ENCODE data around the gene ADAMTS14.
"Not testable (repeated sequence)": the region's sequence is repeated elsewhere in the genome, so short reads cannot be mapped to it uniquely, and the experiment has no call there.

Gene ADAMTS14

DNA sequence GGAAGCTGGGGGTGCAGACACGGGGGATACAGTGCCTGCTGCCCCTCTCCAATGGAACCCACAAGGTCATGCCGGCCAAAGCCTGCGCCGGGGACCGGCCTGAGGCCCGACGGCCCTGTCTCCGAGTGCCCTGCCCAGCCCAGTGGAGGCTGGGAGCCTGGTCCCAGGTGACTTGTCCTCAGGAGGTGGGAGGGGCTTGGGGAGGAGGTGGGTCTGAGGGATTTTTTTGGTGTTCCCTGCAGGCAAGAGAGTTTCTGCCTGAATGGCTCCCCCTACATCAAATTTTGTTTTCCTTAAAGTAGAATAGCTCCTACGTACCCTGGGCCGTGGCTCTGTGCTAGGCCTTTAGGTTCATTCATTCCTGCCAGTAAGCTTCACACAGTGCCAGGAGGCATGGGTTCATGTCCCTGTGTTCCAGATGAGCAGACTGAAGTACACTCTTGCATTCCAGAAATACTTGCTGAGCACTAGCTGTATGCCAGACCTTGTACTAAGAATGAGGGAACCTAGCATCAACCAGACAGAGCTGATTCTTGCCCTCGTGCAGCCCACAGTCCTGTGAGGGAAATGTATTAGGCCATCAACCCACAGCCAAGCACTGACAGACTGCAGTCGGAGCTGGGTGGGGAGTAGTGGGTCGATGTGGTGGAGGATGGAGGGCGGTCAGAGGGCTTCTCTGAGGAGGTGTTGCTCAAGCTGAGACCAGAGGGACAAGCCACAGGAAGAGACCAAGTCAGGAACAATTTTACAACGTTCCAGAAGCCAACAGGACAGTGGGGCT is 81.7 kb downstream of the ADAMTS14 start:
- DNase-seq = no peak

DNA sequence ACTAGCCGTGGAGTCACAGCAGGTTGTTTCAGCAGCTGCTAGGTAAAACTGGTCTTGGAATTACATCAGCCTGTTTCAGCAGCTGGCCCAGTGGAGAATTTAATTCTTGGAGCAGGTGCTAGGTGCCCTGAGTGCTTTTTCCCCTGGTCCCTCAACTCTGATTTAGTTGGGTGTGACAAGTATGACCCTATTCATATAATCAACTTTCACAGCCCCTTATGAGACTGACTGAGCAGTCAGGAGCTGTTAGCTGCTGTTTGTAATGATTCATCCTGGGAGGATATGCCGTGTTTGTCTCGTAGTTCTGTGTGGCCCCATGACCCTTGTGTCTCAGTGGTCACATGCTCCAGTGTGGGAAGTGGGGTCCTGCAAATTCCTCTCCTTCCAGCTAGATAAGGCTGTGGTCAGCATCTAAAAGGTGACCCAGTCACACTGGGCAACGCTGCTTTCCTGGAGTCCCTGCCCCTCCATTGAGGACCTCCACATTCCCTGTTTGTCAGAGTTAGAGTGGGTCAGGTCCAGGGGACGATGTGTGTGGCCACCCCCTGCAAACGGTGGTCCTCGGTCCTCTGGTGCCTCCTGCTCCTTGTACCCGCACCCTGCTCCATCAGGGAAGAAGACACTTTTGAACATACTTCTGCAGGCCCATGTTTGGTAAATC is 84.5 kb downstream of the ADAMTS14 start:
- no peak for DNase-seq

DNA sequence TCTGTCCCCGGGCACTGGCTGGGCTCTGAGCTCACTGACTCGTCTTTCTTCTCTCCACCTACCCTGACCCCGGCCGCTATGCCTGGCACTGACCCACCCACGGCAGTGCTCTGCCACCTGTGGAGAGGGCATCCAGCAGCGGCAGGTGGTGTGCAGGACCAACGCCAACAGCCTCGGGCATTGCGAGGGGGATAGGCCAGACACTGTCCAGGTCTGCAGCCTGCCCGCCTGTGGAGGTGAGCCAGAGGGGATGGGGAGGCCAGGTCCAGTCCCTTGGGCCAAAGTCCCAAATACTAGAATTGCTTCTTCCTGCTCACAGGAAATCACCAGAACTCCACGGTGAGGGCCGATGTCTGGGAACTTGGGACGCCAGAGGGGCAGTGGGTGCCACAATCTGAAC is 85.5 kb downstream of the ADAMTS14 start:
- DNase-seq = no peak

DNA sequence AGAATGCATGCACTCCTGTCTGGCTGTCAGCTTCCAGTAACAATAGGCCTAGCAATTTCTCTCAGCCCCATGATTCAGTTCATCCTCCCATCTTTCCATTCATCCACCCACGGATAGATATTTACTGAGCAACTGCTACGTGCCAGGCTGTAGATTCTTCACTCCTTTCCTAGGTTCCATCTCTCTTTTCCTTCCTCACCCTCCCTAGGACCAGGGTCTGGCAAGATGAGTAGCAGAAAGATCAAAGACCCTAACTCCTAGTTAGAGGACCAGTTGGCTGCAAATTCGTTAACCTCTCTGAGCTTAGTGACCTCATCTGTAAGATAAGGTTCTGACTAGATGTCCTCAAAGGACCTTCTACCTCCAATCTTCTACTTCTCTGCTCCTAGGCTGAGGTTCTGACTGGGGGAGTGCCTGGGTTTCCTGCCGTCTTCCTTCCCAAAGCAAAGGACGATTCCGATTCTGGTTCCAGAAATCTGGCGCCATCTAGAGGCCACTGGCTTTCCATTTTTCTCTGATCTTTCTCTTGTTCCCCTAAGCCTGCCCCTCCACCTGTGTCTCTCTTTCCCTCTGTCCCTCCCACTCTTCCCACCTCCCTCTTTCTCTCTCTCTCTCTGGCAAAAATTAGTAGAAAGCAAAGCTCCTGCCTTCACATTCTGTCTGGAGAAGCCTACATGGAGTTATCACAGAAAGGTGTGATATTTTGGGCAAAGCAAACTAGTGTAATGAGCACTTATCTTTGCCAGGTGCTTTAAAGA is 86.6 kb downstream of the ADAMTS14 start:
- DNase-seq = peak; percentile 35

DNA sequence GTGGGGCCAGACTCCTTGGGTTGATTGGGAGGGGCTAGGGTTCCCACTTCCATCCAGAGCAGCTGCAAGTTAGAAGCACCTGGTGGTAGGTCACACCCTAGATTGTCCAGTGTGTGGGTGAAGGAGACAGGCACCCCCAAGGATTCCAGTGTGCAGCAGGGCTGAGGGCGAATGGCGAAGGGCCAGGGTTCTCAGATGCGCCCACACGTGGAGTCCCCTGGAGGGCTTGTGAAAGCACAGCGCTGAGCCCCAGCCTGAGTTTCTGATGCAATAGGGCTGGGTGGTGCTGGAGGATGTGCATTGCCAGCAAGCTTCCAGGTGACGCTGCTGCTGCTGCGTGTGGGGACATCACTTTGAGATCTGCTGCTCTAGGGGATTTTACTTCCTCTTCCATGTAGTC is 87.5 kb downstream of the ADAMTS14 start:
- no peak for DNase-seq

DNA sequence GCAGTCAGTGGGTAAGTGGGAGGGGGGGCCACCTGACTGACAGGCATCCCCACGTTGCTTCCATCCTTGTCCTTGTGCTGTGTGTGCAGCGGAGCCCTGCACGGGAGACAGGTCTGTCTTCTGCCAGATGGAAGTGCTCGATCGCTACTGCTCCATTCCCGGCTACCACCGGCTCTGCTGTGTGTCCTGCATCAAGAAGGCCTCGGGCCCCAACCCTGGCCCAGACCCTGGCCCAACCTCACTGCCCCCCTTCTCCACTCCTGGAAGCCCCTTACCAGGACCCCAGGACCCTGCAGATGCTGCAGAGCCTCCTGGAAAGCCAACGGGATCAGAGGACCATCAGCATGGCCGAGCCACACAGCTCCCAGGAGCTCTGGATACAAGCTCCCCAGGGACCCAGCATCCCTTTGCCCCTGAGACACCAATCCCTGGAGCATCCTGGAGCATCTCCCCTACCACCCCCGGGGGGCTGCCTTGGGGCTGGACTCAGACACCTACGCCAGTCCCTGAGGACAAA is 88.0 kb downstream of the ADAMTS14 start:
- no peak for DNase-seq

DNA sequence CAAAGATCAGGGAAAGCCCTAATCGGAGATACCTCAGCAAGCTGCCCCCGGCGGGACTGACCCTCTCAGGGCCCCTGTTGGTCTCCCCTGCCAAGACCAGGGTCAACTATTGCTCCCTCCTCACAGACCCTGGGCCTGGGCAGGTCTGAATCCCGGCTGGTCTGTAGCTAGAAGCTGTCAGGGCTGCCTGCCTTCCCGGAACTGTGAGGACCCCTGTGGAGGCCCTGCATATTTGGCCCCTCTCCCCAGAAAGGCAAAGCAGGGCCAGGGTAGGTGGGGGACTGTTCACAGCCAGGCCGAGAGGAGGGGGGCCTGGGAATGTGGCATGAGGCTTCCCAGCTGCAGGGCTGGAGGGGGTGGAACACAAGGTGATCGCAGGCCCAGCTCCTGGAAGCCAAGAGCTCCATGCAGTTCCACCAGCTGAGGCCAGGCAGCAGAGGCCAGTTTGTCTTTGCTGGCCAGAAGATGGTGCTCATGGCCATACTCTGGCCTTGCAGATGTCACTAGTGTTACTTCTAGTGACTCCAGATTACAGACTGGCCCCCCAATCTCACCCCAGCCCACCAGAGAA is 88.8 kb downstream of the ADAMTS14 start:
- no peak for DNase-seq

DNA sequence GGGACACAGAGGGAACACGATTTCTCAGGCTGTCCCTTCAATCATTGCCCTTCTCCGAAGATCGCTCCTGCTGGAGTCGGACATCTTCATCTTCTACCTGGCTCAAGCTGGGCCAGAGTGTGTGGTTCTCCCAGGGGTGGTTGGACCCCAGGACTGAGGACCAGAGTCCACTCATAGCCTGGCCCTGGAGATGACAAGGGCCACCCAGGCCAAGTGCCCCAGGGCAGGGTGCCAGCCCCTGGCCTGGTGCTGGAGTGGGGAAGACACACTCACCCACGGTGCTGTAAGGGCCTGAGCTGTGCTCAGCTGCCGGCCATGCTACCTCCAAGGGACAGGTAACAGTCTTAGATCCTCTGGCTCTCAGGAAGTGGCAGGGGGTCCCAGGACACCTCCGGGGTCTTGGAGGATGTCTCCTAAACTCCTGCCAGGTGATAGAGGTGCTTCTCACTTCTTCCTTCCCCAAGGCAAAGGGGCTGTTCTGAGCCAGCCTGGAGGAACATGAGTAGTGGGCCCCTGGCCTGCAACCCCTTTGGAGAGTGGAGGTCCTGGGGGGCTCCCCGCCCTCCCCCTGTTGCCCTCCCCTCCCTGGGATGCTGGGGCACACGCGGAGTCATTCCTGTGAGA is 89.5 kb downstream of the ADAMTS14 start:
- DNase-seq = no peak

DNA sequence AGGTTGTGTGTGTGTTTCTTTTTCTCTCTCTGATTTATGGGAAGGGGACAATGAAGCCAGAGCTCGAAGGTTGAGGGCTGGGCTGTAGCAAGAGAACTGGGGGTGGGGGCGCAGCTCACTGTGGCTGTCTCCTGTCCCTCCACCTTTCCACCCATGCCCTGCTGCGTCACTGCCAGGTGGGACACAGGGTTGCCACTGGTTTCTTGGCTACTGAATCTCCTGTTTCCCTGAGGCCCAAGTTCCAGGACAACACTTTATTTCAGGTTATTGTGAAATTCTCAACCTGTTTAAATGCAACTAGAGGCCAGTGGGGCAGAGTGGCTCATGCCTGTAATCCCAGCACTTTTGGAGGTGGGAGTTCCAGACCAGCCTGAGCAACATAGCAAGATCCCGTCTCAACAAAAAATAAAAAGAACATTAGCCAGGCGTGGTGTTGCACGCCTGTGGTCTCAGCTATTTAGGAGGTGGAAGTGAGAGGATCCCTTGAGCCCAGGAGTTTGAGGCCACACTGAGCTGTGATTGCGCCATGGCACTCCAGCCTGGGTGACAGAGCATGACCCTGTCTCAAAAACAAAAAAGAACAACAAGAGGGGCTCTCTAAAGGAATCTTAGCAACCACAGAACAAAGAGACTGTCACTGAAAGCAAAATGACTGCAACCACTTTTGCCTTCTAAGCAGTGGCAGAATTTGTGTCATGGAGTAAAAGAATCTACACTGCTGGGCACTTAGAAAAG is 90.3 kb downstream of the ADAMTS14 start:
- DNase-seq = no peak

DNA sequence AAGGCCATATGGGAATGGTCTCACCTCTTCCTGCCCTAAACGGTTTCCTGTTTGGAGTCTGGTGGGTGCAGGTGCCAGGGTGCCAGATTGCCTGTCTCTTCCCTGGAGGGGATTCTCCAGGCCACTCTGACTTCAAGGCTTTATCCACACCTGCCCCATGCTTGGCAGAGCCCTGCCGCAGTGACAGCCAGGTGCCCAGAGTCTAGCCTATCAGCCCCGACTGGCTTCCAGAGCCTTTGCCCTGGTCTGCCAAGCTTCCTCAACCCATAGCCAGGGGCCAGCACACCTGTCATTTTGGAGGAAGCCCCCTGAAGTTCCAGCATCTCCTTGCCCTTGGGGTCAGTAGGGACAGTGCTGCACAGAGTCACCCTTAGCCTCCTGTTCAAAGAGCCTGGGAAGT is 91.3 kb downstream of the ADAMTS14 start:
- no peak for DNase-seq

DNA sequence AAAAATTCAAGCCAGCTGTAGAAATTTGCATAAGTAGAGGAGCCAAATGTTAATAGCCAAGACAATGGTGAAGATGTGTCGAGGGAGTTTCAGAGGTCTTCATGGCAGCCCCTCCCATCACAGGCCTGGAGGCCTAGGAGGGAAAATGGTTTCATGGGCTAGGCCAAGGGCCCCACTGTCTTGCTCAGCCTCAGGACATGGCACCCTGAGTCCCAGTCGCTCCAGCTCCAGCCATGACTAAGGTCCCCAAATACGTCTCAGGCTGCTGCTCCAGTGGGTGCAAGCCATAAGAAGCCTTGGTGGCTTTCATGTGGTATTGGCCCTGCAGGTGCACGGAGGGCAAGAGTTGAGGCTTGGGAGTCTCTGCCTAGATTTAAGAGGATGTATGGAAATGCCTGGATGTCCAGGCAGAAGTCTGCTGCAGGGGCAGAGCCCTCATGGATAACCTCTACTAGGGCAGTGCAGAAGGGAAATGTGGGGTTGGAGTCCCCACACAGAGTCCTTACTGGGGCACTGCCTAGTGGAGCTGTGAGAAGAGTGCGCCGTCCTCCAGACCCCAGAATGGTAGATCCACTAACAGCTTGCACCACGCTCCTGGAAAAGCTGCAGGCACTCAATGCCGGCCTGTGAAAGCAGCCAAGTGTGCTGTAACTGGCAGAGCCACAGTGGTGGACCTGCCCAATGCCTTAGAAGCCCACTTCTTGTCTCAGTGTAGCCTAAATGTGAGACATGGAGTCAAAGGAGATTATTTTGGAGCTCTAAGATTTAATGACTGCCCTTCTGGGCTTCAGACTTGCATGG is 93.7 kb downstream of the ADAMTS14 start:
- no peak for DNase-seq

DNA sequence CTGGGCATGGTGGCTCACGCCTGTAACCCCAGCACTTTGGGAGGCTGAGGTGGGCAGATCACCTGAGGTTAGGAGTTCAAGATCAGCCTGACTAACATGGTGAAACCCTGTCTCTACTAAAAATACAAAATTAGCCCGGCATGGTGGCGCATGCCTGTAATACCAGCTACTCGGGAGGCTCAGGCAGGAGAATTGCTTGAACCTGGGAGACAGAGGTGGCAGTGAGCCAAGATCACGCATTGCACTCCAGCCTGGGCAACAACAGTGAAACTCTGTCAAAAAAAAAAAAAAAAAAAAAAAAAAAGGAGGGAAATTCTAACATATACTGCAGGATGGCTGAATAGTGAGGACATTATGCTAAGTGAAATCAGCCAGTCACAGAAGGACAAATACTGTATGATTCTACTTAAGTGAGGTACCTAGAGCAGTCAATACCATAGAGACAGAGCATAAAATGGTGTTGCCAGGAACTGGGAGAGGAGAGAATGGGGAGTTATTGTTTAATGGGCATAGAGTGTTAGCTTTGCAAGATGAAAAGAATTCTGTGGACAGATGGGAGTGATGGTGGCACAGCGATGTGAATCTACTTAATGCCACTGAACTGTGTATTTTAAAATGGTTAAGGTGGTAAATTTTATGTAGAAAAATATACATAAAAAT is 95.8 kb downstream of the ADAMTS14 start:
- DNase-seq = not testable (repeated sequence)

DNA sequence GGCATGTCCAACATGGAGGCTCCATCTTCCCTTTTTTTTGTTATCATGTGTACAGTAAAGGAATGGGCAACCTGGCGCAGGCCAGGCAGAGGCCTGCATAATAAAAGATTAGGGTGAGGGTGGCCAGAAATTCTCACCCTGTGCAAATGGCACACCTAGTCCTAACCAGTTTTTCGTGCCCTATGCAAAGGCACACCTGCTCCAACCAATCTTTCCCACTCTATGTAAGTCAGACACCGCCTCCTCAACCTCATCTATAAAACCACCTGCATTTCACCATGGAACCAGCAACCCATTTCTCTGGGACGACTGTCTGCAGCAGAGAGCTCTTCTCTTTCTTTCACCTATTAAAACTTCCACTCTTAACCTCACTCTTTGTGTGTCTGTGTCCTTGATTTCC is 96.8 kb downstream of the ADAMTS14 start:
- no peak for DNase-seq

DNA sequence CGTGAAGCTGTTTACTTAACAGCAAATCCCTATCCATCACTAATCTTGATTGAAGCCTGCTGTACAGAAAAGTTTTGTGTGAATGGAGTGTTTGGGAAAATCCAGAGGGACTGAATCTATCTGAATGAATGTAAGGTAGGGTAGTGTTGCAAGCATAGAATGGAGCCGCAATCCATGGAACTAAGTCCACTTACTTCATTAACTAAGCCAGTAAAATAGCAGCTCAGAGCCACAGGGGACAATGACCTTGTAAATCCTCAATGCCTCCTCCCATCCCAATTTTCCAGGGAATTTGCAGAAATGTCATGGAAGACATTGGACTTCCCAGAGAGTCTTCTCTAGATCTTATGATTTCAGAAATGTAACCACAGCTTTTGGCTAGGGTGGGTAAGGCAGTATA is 97.7 kb downstream of the ADAMTS14 start:
- DNase-seq = no peak

DNA sequence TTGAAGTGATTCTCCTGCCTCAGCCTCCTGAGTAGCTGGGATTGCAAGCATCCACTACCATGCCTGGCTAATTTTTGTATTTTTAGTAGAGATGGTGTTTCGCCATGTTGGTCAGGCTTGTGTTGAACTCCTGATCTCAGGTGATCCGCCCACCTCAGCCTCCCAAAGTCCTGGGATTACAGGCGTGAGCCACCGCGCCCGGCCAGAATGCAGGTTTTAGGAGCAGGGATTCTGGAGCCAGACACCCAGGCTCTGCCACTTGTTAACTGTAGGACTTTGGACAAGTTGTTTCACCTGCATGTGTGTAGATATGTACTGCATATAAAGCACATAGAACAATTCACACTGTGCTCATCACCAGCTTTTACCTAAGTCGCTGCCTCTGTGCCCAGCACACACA is 98.2 kb downstream of the ADAMTS14 start:
- DNase-seq = not testable (repeated sequence)

DNA sequence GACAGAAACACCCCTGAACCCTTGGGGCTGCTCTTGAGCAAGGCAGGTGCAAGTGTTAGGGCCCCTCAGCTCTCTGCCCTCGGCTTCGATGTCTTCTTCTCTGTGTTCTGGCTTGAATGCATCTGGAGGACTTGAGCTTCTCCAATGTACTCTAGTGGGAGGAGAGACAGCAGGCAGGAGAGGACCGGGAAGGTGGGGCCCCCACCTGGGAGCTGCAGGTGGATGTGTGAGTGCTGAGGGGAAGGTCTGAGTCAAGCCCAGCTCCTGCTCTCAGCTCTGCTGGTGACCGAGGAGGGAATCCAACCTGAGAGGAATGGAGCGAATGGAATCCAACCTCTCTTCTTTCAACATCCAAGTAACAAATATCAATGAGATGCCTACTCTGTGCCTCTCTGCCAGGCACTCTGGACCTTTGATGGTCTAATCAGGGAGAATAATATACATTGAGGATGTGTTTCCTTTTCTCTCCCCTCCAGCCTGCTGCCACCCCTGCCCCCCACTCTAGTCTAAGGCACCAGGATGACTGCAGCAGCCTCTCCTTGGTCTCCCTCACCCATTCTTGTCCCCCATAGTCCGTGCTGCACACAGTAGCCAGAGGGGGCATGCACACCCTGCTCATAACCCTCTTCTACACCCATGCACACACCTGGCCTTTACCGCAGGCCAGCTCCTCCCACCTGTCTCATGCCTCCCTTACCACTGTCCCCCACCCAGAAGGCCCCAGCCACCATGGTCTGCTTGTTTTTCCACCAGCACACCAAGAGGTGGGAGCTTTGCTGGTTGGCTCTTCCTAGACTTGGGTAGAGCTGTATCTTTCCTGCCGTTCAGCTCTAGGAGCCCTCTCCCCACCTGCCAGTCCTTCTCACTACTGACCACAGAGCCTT is 99.2 kb downstream of the ADAMTS14 start:
- no peak for DNase-seq

DNA sequence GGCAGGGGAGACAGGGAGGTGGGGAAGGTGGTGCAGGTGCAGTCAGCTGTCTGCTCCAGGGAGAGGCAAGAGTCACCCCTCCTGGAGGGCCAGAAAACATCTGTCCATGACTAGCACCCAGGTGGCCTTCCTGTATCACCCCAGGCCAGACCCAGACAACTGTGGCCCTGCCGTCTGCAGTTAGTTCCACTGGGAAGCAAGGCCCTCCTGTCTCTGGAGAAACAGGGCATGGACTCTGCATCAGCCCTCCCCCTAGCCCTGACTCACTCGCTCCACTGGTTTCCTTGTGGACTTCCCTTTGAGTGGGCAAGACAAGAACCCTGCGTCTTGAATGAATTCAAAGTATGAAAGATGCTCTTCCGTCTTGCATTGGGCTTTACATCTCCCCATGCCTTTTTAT is 100.3 kb downstream of the ADAMTS14 start:
- no peak for DNase-seq

DNA sequence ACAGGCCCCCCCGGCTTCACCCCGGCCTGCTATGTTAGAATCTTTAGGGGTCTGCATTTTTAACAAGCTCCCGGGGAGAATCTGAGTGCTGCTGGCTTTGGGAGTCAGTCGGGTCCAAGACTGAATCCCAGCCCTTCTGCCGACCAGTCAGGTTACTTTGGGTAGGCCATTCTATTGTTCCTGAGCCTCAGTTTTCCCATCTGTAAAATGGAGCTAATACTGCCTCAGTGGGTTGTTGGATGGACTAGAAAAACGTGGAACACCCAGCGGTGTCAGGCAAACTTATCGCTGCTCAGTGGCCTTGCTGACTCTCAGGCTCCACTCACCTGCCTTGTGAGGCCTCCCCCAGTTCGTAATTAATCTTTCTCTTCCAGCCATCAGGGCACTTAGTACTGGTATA is 101.2 kb downstream of the ADAMTS14 start:
- DNase-seq = no peak

DNA sequence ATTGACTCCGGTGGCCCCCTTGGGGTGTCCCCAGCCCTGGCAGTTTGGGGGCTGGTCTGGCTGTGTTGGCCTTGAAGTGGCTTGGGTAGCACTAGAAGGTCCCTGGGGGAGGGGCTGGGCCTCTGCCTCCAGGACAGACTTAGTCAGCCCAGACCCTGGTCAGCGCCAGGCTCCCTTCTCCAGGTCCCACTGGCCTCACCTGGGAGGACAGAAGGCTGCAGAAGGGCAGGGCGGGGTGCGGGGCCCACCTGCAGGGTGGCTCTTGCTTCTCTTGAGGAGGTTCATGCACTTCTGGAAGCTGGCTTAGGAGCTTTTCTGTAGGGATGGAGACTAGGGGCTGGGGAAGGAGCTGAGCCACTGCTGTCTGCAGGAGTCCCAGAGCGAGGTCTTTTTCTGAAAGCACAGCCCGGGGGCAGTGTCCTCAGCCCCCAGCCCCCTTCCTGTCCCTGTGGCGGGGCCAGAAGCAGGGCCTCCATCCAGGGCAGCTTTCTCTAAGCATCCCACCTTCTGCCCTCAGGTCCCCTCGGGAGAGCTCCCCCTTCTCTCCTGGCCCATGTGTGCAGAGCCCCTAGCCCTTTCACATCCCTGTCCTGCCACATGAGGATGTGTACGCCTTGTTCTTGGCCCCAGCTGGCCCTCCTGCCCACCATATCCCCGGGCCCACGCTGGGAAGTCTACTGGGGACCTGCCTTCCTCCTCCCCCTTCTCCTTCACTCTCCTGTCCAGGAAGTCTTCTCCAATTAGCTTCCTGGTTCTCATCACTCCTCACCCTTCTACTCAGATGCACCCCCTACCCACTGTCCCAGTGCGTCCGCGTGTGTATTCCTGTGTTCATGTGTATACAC is 101.9 kb downstream of the ADAMTS14 start:
- DNase-seq = no peak
